Loucy (cell line): ENCODE measurements around the gene NMS.

Source experiments
- H2AFZ ChIP-seq: fragments of 200-600 bp; sonication (generic); 2 replicates; pipeline ENCODE4 v1.6.0; 2016; ENCODE audit warnings: antibody characterized with exemption, mild to moderate bottlenecking, low read length, moderate library complexity
- H3F3A ChIP-seq: fragments of 200-600 bp; 2 replicates; pipeline ENCODE4 v1.6.0; 2016; ENCODE audit warnings: antibody characterized with exemption, low read depth, mild to moderate bottlenecking
- H3K27me3 ChIP-seq: fragments of 200-600 bp; sonication (generic); 2 replicates; pipeline ENCODE4 v1.6.1; 2014; ENCODE audit warnings: low read length, mild to moderate bottlenecking; ENCODE audit not compliant: insufficient read depth, poor library complexity, severe bottlenecking
- H3K36me3 ChIP-seq: fragments of 200-600 bp; sonication (generic); 2 replicates; pipeline ENCODE4 v1.6.1; 2016; ENCODE audit warnings: low read length; ENCODE audit not compliant: insufficient read depth
- H3K4me1 ChIP-seq: fragments of 200-600 bp; sonication (generic); 2 replicates; pipeline ENCODE4 v1.5.1; 2014; ENCODE audit warnings: low read length, mild to moderate bottlenecking; ENCODE audit not compliant: insufficient read depth, poor library complexity, severe bottlenecking
- H3K4me2 ChIP-seq: fragments of 200-600 bp; sonication (generic); 2 replicates; pipeline ENCODE4 v1.6.0; 2014; ENCODE audit warnings: antibody characterized with exemption, low read length, low read depth, mild to moderate bottlenecking; ENCODE audit not compliant: poor library complexity, severe bottlenecking
- H3K4me3 ChIP-seq: fragments of 200-600 bp; sonication (generic); 2 replicates; pipeline ENCODE4 v1.5.1; 2014; ENCODE audit warnings: low read length, mild to moderate bottlenecking, mixed read lengths; ENCODE audit not compliant: poor library complexity, severe bottlenecking
- H3K79me2 ChIP-seq: fragments of 200-600 bp; sonication (generic); 2 replicates; pipeline ENCODE4 v1.6.1; 2014; ENCODE audit warnings: low read length; ENCODE audit not compliant: insufficient read depth
- H3K9ac ChIP-seq: fragments of 200-600 bp; sonication (generic); 2 replicates; pipeline ENCODE4 v1.6.0; 2014; ENCODE audit warnings: mild to moderate bottlenecking, low read depth, low read length, moderate library complexity; ENCODE audit not compliant: poor library complexity, severe bottlenecking
- H3K9me2 ChIP-seq: fragments of 200-600 bp; sonication (generic); replicated peaks from 2 replicates; pipeline ENCODE4 v1.6.1; 2016; ENCODE audit warnings: low read depth, low read length, mixed read lengths
- H3K9me3 ChIP-seq: fragments of 200-600 bp; sonication (generic); 2 replicates; pipeline ENCODE4 v1.6.1; 2014; ENCODE audit warnings: mild to moderate bottlenecking, antibody characterized with exemption, low read length, low read depth; ENCODE audit not compliant: insufficient read depth
- H4K20me1 ChIP-seq: fragments of 200-600 bp; sonication (generic); 2 replicates; pipeline ENCODE4 v1.6.0; 2014; ENCODE audit warnings: antibody characterized with exemption, low read length, mild to moderate bottlenecking; ENCODE audit not compliant: insufficient read depth, poor library complexity, severe bottlenecking
- CTCF ChIP-seq: fragments of 200-600 bp; sonication (generic); conservative IDR thresholded peaks from 2 replicates; pipeline ENCODE4 v1.5.1; 2014; ENCODE audit warnings: mild to moderate bottlenecking, antibody characterized with exemption, low read length
- EZH2phosphoT487 ChIP-seq: fragments of 200-600 bp; IDR thresholded peaks from 2 replicates; pipeline ENCODE4 v1.6.1; 2018; ENCODE audit warnings: antibody characterized with exemption, mild to moderate bottlenecking, moderate library complexity, borderline replicate concordance

Gene NMS

GRCh38 chr2:100529900-100530299, 59.6 kb downstream of the NMS start:
- TF ChIP-seq EZH2phosphoT487 (no peak), CTCF (no peak)
- no peak overlapping the region for H3K9ac ChIP-seq

More at GRCh38 chr2:100529900-100530299, 59.6 kb downstream of the NMS start:
- no peak overlapping the region for H2AFZ ChIP-seq
- H3K27me3 ChIP-seq: no peaks in the 10 kb centered on the region
- H3K4me1 ChIP-seq: no peaks in the 10 kb centered on the region
- H3F3A ChIP-seq: no peaks in the 10 kb centered on the region
- no peaks in the 10 kb centered on the region for H3K36me3 ChIP-seq
- H3K4me3 ChIP-seq: no peak overlapping the region
- H4K20me1 ChIP-seq: no peaks in the 10 kb centered on the region
- H3K9me2 ChIP-seq: no peaks in the 10 kb centered on the region
- H3K9me3 ChIP-seq: no peaks in the 10 kb centered on the region
- no peak overlapping the region for H3K4me2 ChIP-seq
- no peaks in the 10 kb centered on the region for H3K79me2 ChIP-seq
